ENCODE results near the gene UBE2E3.

The UBE2E3 gene

GRCh38 chr2:181054256-181054655 is 73.9 kb downstream of the UBE2E3 start:
- Histone ChIP-seq H2AFZ (ENCODE audit: low read length, unreplicated experiment) (no peak overlapping the region), H3K27ac (ENCODE audit: low read depth, low read length) (no peak overlapping the region), H3K79me2 (ENCODE audit: control insufficient read depth, insufficient read depth, low read length, unreplicated experiment) (peaks cover 37% of the 10 kb centered on the region), H3K36me3 (ENCODE audit: insufficient read depth, low read length) (no peaks in the 10 kb centered on the region), H3K27me3 (ENCODE audit: insufficient read depth, low read length) (no peaks in the 10 kb centered on the region), H3K4me1 (ENCODE audit: control insufficient read depth, insufficient read depth, low read length, unreplicated experiment) (peaks cover 4% of the 10 kb centered on the region), H3K4me3 (ENCODE audit: low read depth, low read length) (no peak overlapping the region)

- no peaks in the 10 kb centered on the region for H3K27me3 ChIP-seq (ENCODE audit: insufficient read depth, low read length)
- H3K4me1 ChIP-seq (ENCODE audit: control insufficient read depth, insufficient read depth, low read length, unreplicated experiment): peaks cover 4% of the 10 kb centered on the region
- no peak overlapping the region for H3K4me3 ChIP-seq (ENCODE audit: low read depth, low read length)
- H3K27ac ChIP-seq (ENCODE audit: low read depth, low read length): no peak overlapping the region
- no peak overlapping the region for H2AFZ ChIP-seq (ENCODE audit: low read length, unreplicated experiment)
- H3K79me2 ChIP-seq (ENCODE audit: control insufficient read depth, insufficient read depth, low read length, unreplicated experiment): peaks cover 37% of the 10 kb centered on the region
- no peaks in the 10 kb centered on the region for H3K36me3 ChIP-seq (ENCODE audit: insufficient read depth, low read length)
These were observed 74.4 kb downstream of the UBE2E3 start for GRCh38 chr2:181054843-181055242.

DNA sequence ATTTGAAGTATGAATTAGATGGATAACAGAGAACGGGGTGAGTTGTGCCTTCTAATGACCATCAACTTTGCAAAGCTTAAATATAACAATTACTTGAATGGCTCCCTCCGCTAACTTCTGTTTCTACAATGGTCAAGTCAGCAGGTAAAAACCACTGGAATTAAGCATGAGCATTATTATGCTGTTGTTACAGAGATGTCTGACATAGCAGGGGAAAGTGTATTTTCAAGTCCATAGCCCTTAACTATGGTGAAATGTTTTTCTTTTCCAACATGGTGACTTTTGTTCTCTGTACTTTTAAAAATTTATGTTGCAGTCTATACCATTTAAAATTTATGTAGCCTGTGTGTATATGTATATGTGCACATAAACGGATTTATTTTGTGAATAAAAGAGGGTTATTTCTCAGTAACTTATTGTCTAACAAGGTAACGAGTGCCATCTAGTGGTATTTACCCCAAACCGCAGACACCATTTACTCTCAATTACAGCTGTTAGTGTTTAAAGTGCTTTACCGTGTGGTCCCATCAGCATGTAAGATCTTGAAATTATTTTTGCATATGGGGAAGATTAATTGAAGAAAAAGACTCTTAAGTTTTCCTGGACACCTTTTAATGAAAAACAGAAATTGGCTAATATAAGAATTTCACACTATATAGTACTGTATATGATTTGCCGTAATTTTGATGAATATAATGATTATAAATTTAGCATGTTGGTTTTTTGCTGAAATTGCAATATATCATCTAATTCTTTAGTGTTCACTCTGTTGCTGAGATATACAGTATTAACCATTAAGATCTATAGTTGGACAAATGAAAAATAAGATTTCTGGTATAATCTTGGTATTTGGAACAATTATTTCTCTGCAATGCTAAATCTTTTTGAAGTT is 78.2 kb downstream of the UBE2E3 start:
- no peak overlapping the region for H2AFZ ChIP-seq (ENCODE audit: low read length, unreplicated experiment)
- H3K27me3 ChIP-seq (ENCODE audit: insufficient read depth, low read length): no peaks in the 10 kb centered on the region
- peaks cover 4% of the 10 kb centered on the region for H3K4me1 ChIP-seq (ENCODE audit: control insufficient read depth, insufficient read depth, low read length, unreplicated experiment)
- H3K36me3 ChIP-seq (ENCODE audit: insufficient read depth, low read length): 0 out of 2 replicates have a peak, but pooled peaks cover 3% of the 10 kb centered on the region
- H3K27ac ChIP-seq (ENCODE audit: low read depth, low read length): no peak overlapping the region
- H3K79me2 ChIP-seq (ENCODE audit: control insufficient read depth, insufficient read depth, low read length, unreplicated experiment): peaks cover 20% of the 10 kb centered on the region
- H3K4me3 ChIP-seq (ENCODE audit: low read depth, low read length): no peak overlapping the region

GRCh38 chr2:181063696-181064095 is 83.3 kb downstream of the UBE2E3 start:
- H3K27ac ChIP-seq (ENCODE audit: low read depth, low read length): no peak overlapping the region
- 0 out of 2 replicates have a peak, but pooled peaks cover 5% of the 10 kb centered on the region for H3K36me3 ChIP-seq (ENCODE audit: insufficient read depth, low read length)
- H2AFZ ChIP-seq (ENCODE audit: low read length, unreplicated experiment): no peak overlapping the region
- no peaks in the 10 kb centered on the region for H3K79me2 ChIP-seq (ENCODE audit: control insufficient read depth, insufficient read depth, low read length, unreplicated experiment)
- no peaks in the 10 kb centered on the region for H3K27me3 ChIP-seq (ENCODE audit: insufficient read depth, low read length)
- H3K4me3 ChIP-seq (ENCODE audit: low read depth, low read length): no peak overlapping the region
- no peaks in the 10 kb centered on the region for H3K4me1 ChIP-seq (ENCODE audit: control insufficient read depth, insufficient read depth, low read length, unreplicated experiment)

DNA sequence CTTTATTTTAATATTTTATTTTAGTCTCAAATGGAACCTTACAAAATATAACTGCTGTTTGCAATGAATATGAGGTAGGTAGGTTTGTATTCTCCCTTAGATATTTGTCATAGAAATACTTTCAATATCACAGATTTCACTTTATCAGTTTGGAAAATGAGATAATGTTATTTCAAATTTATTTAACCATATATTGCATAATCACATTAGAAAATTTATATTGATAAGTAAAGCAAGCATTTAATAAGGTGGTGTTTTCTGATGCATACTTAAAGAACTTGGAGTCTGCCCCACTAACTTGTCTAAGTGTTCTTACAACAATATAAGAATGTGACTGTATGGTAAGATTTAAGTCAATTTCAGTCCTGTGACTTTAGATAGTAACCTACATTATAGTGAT is 85.1 kb downstream of the UBE2E3 start:
- no peaks in the 10 kb centered on the region for H3K79me2 ChIP-seq (ENCODE audit: control insufficient read depth, insufficient read depth, low read length, unreplicated experiment)

GRCh38 chr2:181066333-181066732 is 85.9 kb downstream of the UBE2E3 start:
- no peak overlapping the region for H3K4me3 ChIP-seq (ENCODE audit: low read depth, low read length)

More for the DNA sequence above, 85.1 kb downstream of the UBE2E3 start:
- Histone ChIP-seq H3K4me3 (ENCODE audit: low read depth, low read length) (no peak overlapping the region), H3K27ac (ENCODE audit: low read depth, low read length) (no peak overlapping the region), H3K36me3 (ENCODE audit: insufficient read depth, low read length) (0 out of 2 replicates have a peak, but pooled peaks cover 5% of the 10 kb centered on the region), H3K4me1 (ENCODE audit: control insufficient read depth, insufficient read depth, low read length, unreplicated experiment) (peaks cover 12% of the 10 kb centered on the region), H3K27me3 (ENCODE audit: insufficient read depth, low read length) (no peaks in the 10 kb centered on the region), H2AFZ (ENCODE audit: low read length, unreplicated experiment) (no peak overlapping the region)

DNA sequence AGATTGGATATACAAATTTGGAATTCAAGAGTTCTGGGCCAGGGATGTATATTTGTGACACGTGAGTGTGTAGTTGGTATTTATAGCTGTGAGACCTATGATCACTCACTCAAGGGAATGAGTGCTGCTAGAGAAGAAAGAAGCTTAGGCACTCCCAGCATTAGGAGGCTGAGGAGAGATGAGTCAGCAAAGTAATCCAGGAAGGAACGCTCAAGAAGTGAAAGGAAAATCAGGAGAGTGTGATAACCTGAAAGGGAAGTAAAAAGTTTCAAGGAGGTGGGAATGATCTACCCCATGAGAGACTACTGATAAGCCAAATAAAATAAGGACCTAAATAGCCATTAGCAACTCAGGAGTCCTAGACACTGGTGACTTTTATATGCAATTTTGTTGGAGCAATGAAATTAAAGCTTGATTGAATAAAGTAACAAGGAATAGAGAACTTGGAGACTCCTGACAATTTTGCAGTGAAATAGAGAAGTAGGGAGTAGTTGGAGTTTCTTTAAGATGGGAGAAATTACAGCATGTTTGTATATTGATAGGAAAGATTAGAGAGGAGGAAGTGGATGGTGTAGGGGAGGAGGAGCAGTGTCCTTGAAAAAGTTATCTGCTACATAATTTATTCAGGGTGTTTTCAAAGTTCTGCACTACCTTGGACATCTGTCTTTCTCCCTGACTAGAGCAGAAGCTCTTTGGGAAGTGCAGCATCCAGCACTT is 89.9 kb downstream of the UBE2E3 start:
- Histone ChIP-seq H2AFZ (ENCODE audit: low read length, unreplicated experiment) (no peak overlapping the region), H3K79me2 (ENCODE audit: control insufficient read depth, insufficient read depth, low read length, unreplicated experiment) (no peaks in the 10 kb centered on the region), H3K4me3 (ENCODE audit: low read depth, low read length) (no peak overlapping the region; the same call in 1 of the 2 replicates), H3K36me3 (ENCODE audit: insufficient read depth, low read length) (no peaks in the 10 kb centered on the region), H3K4me1 (ENCODE audit: control insufficient read depth, insufficient read depth, low read length, unreplicated experiment) (peaks cover 33% of the 10 kb centered on the region), H3K27me3 (ENCODE audit: insufficient read depth, low read length) (no peaks in the 10 kb centered on the region), H3K27ac (ENCODE audit: low read depth, low read length) (0 out of 2 replicates have a peak overlapping the region, but pooled peaks have one; percentile 5)

More at GRCh38 chr2:181066333-181066732, 85.9 kb downstream of the UBE2E3 start:
- Histone ChIP-seq H3K79me2 (ENCODE audit: control insufficient read depth, insufficient read depth, low read length, unreplicated experiment) (no peaks in the 10 kb centered on the region), H3K4me1 (ENCODE audit: control insufficient read depth, insufficient read depth, low read length, unreplicated experiment) (peaks cover 12% of the 10 kb centered on the region), H3K27me3 (ENCODE audit: insufficient read depth, low read length) (no peaks in the 10 kb centered on the region), H3K36me3 (ENCODE audit: insufficient read depth, low read length) (0 out of 2 replicates have a peak, but pooled peaks cover 5% of the 10 kb centered on the region), H2AFZ (ENCODE audit: low read length, unreplicated experiment) (no peak overlapping the region), H3K27ac (ENCODE audit: low read depth, low read length) (no peak overlapping the region)

- Histone ChIP-seq H3K4me3 (ENCODE audit: low read depth, low read length) (no peak overlapping the region), H2AFZ (ENCODE audit: low read length, unreplicated experiment) (no peak overlapping the region), H3K27ac (ENCODE audit: low read depth, low read length) (no peak overlapping the region), H3K36me3 (ENCODE audit: insufficient read depth, low read length) (no peaks in the 10 kb centered on the region), H3K27me3 (ENCODE audit: insufficient read depth, low read length) (no peaks in the 10 kb centered on the region), H3K4me1 (ENCODE audit: control insufficient read depth, insufficient read depth, low read length, unreplicated experiment) (peaks cover 33% of the 10 kb centered on the region), H3K79me2 (ENCODE audit: control insufficient read depth, insufficient read depth, low read length, unreplicated experiment) (no peaks in the 10 kb centered on the region)
These were observed 90.4 kb downstream of the UBE2E3 start for GRCh38 chr2:181070836-181071200.

GRCh38 chr2:181072486-181073235 is 92.3 kb downstream of the UBE2E3 start:
- no peaks in the 10 kb centered on the region for H3K79me2 ChIP-seq (ENCODE audit: control insufficient read depth, insufficient read depth, low read length, unreplicated experiment)
- H3K36me3 ChIP-seq (ENCODE audit: insufficient read depth, low read length): no peaks in the 10 kb centered on the region
- H3K27ac ChIP-seq (ENCODE audit: low read depth, low read length): no peak overlapping the region
- H2AFZ ChIP-seq (ENCODE audit: low read length, unreplicated experiment): no peak overlapping the region
- H3K4me3 ChIP-seq (ENCODE audit: low read depth, low read length): no peak overlapping the region
- no peaks in the 10 kb centered on the region for H3K27me3 ChIP-seq (ENCODE audit: insufficient read depth, low read length)
- peaks cover 33% of the 10 kb centered on the region for H3K4me1 ChIP-seq (ENCODE audit: control insufficient read depth, insufficient read depth, low read length, unreplicated experiment)

GRCh38 chr2:181073896-181074295 is 93.5 kb downstream of the UBE2E3 start:
- Histone ChIP-seq H3K79me2 (ENCODE audit: control insufficient read depth, insufficient read depth, low read length, unreplicated experiment) (no peaks in the 10 kb centered on the region), H3K4me3 (ENCODE audit: low read depth, low read length) (no peak overlapping the region), H3K27me3 (ENCODE audit: insufficient read depth, low read length) (no peaks in the 10 kb centered on the region), H3K4me1 (ENCODE audit: control insufficient read depth, insufficient read depth, low read length, unreplicated experiment) (peaks cover 33% of the 10 kb centered on the region), H3K27ac (ENCODE audit: low read depth, low read length) (no peak overlapping the region), H2AFZ (ENCODE audit: low read length, unreplicated experiment) (no peak overlapping the region), H3K36me3 (ENCODE audit: insufficient read depth, low read length) (no peaks in the 10 kb centered on the region)

All from ACC112 (cell line).